Activated CD8-positive, alpha-beta T cell treated with anti-CD3 and anti-CD28 coated beads for 36 hours (primary cell): ENCODE measurements around the gene NT5C3B. TPM values are rescaled to one million over a fixed set of nuclear protein-coding genes. Genes with fewer than 3 reads are reported as not detected.
A peak's percentile ranks its signal among the peaks of the same experiment; 100 is the strongest.

Experiments
- ATAC-seq: fragments of 200-7000 bp; cut with Tn5 transposase; one replicate; pipeline ENCODE4 v1.10.0; 2021; ENCODE audit warnings: mild to moderate bottlenecking, moderate library complexity
- CTCF ChIA-PET: fragments of 350-600 bp; sonication (Branson Sonifier 250); formaldehyde crosslinking; loops from one replicate; lab custom pipeline; 2021; ENCODE audit warnings: antibody characterized with exemption; lab: Charles Lee
- POLR2A ChIA-PET: fragments of 350-600 bp; sonication (Branson Sonifier 250); formaldehyde crosslinking; loops from one replicate; lab custom pipeline; 2021; ENCODE audit warnings: antibody characterized with exemption; lab: Charles Lee
- DNase-seq: peaks from one replicate; pipeline ENCODE4 v3.0.0-alpha.2; 2020
- H3K27ac Mint-ChIP-seq: one replicate; pipeline ENCODE4 v1.8.0; 2021; ENCODE audit warnings: mild to moderate bottlenecking, mixed read lengths
- H3K27me3 Mint-ChIP-seq: one replicate; pipeline ENCODE4 v1.8.0; 2021; ENCODE audit warnings: mixed read lengths
- H3K36me3 Mint-ChIP-seq: one replicate; pipeline ENCODE4 v1.8.0; 2021; ENCODE audit warnings: low read depth, mixed read lengths
- H3K4me1 Mint-ChIP-seq: one replicate; pipeline ENCODE4 v1.8.0; 2021; ENCODE audit warnings: low read depth, mixed read lengths
- H3K4me3 Mint-ChIP-seq: one replicate; pipeline ENCODE4 v1.8.0; 2021; ENCODE audit warnings: mild to moderate bottlenecking, moderate library complexity, mixed read lengths
- H3K9me3 Mint-ChIP-seq: one replicate; pipeline ENCODE4 v1.8.0; 2021; ENCODE audit warnings: mixed read lengths
- intact Hi-C: fragments of 100-400 bp; cut with micrococcal nuclease; formaldehyde crosslinking; loops from one replicate; pipeline ENCODE4 v1.10.0; 2022
- total RNA-seq, 2 experiments: library from RNA; stranded (reverse); gene quantifications; one replicate each; pipeline ENCODE4 v1.2.3, GENCODE V29; 2021
- TF ChIP-seq, protein P1 (sequence below): fragments of 200-600 bp; IDR thresholded peaks from one replicate; pipeline ENCODE4 v1.8.0; 2022; ENCODE audit warnings: antibody characterized with exemption, mild to moderate bottlenecking

The NT5C3B gene
- total RNA-seq, 2 experiments from 2014 or later: 30.5 to 32.3 TPM

- H3K4me3 Mint-ChIP-seq: peak within 1 kb of the TSS; percentile 79
- H3K9me3 Mint-ChIP-seq: no peaks in the 10 kb centered on the region
- CTCF ChIA-PET: interaction anchor here (0.9 to 3.9 kb wide), 7 partner anchors 10 to 164 kb away, joined by 3 to 35 read pairs (median 6); partner anchors contain the start of gene HAP1
- peaks cover 3% of the 10 kb centered on the region for H3K36me3 Mint-ChIP-seq
- peaks cover 7% of the 10 kb centered on the region for H3K27me3 Mint-ChIP-seq
- ATAC-seq (peak; percentile 11), DNase-seq (peak; percentile 66)
- peaks cover 21% of the 10 kb centered on the region for H3K4me1 Mint-ChIP-seq
- TF ChIP-seq, protein P1, sequence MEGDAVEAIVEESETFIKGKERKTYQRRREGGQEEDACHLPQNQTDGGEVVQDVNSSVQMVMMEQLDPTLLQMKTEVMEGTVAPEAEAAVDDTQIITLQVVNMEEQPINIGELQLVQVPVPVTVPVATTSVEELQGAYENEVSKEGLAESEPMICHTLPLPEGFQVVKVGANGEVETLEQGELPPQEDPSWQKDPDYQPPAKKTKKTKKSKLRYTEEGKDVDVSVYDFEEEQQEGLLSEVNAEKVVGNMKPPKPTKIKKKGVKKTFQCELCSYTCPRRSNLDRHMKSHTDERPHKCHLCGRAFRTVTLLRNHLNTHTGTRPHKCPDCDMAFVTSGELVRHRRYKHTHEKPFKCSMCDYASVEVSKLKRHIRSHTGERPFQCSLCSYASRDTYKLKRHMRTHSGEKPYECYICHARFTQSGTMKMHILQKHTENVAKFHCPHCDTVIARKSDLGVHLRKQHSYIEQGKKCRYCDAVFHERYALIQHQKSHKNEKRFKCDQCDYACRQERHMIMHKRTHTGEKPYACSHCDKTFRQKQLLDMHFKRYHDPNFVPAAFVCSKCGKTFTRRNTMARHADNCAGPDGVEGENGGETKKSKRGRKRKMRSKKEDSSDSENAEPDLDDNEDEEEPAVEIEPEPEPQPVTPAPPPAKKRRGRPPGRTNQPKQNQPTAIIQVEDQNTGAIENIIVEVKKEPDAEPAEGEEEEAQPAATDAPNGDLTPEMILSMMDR: no peak
- POLR2A ChIA-PET: interaction anchor here (0.8 to 1.7 kb wide), 5 partner anchors 17 to 159 kb away, joined by 3 to 5 read pairs (median 4); partner anchors contain the start of gene NT5C3B
- H3K27ac Mint-ChIP-seq: peak within 1 kb of the TSS; percentile 63
- intact Hi-C loops: no loop called here
These were observed 23.5 kb downstream of the NT5C3B start, which contains the start of gene FKBP10 for GRCh38 chr17:41812381-41813151. FKBP10 (plus strand) TSS chr17:41813004; CDS start chr17:41813035, 31 bp downstream.

GRCh38 chr17:41811549-41812380 is 24.3 kb downstream of the NT5C3B start, which contains the start of gene P3H4:
P3H4 (minus strand) TSS chr17:41811949; CDS start chr17:41811915, 34 bp downstream.
- ChIA-PET CTCF (interaction anchor here (0.9 to 3.9 kb wide), 15 partner anchors 9 to 163 kb away, joined by 3 to 35 read pairs (median 6); partner anchors contain the start of genes HAP1 and JUP), POLR2A (interaction anchor here (0.7 to 1.7 kb wide), 10 partner anchors 11 to 158 kb away, joined by 3 to 5 read pairs (median 4); partner anchors contain the start of gene NT5C3B)
- intact Hi-C loops: no loop called here
- DNase-seq: peak; percentile 78
- peaks cover 7% of the 10 kb centered on the region for H3K27me3 Mint-ChIP-seq
- H3K27ac Mint-ChIP-seq: peak within 1 kb of the TSS; percentile 63
- H3K9me3 Mint-ChIP-seq: no peaks in the 10 kb centered on the region
- peaks cover 21% of the 10 kb centered on the region for H3K4me1 Mint-ChIP-seq
- ATAC-seq: peak; percentile 86
- H3K4me3 Mint-ChIP-seq: peak within 1 kb of the TSS; percentile 79
- H3K36me3 Mint-ChIP-seq: peaks cover 3% of the 10 kb centered on the region
- TF ChIP-seq, protein P1: peak; percentile 67

DNA sequence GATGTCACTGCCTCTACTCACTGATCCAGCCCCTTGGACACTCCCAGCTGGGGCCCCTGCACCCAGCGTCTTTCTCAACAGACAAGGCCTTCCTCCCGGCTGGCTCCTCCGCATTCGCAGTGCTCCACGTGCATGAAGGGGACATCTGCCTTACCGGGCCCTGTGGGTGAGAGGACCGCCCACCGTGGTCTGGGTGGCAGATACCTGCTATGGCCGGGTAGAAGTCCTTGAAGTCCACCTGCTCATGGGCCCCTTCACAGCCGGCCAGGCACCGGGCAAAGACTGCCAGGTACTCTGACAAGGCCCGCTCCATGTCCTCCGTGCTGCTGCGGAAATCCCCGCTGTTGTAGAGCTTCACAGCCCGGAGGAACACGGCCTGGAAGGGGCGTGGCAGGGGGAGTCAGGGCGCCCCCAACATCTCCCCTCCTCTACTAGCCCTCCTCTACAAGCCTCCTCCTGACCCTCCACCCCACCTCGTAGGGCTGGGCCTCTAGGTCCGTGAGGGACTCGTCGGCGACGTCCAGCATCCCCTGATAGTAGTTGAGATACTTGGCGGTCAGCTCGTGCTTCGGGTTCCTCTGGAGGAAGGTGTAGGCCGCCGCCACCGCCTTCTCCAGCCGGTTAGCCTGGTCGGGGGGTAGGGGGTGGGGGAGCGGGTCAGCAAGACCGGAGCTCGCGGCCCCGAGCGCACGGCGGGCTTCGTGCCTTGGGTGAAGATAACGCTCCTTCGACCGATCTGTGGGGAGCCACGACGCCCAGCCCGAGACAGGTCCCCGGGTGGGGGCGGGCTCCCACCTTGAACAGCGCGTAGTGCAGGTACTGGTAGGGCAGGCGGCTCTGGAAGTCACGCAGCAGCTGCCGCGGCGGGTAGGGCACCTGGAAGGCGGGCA is 25.1 kb downstream of the NT5C3B start:
- intact Hi-C loops: no loop called here
- H3K27me3 Mint-ChIP-seq: peaks cover 7% of the 10 kb centered on the region

More for the DNA sequence above, 25.1 kb downstream of the NT5C3B start:
- Mint-ChIP-seq H3K27ac (no peak overlapping the region), H3K9me3 (no peaks in the 10 kb centered on the region), H3K36me3 (peaks cover 3% of the 10 kb centered on the region), H3K4me1 (peaks cover 21% of the 10 kb centered on the region), H3K4me3 (peak overlapping the region; percentile 79)
- POLR2A ChIA-PET: interaction anchor here (0.6 to 1.7 kb wide), 9 partner anchors 11 to 165 kb away, joined by 3 to 5 read pairs (median 4); no protein-coding TSS in a partner anchor
- ATAC-seq (peak; percentile 29), DNase-seq (no peak)
- CTCF ChIA-PET: interaction anchor here (0.7 to 3.9 kb wide), 16 partner anchors 9 to 163 kb away, joined by 3 to 35 read pairs (median 6); partner anchors contain the start of genes HAP1 and JUP
- TF ChIP-seq, protein P1: no peak
